ENCODE results near the gene PPIL1.

DNA sequence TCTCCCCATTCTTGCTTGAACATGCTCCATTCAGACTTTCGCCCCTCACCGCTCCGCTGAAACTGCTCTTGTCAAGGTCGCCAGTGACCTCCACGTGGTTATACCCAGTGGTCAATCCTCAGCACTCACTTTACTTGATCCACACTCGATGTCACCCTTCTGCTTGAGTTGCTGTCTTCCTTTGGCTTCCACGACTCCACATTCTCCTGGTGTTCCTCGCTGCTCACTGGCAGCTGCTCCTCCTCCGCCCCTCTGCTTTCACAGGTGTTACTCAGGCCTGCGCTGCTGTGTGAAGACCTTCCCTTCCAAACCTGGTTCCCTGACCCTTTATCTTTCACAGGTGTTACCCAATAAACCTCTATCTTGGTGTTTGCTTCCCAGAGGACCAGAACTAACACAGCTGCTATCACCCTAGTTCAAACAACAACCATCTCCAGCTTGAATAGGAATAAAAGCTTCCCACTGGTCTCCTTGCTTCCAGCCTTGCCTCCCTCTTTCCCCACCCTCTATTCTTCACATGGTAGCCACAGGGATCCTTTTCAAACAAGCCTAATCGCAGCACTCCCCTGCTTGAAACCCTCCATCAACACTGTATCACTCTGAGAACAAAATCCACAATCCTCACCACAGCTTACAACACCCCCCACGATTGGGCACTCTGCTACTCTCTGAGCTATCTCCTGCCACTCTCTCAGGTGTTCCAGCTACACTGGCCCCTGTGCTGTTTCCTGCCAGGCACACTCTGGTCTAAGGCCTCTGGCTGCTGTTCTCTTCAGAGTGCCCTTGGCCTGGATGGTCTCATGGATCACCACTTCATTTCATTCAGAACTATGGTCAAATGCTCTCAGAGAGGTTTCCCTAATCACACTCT, 10.7 kb downstream of the PPIL1 start:
- no peak for TF ChIP-seq CREM (CRISPR knock-in tag; IDR thresholded peaks at IDR 0.05)
- TF ChIP-seq ESRRA (CRISPR knock-in tag; IDR thresholded peaks at IDR 0.05; ENCODE audit: borderline replicate concordance), result no peak
- TF ChIP-seq, protein P1, sequence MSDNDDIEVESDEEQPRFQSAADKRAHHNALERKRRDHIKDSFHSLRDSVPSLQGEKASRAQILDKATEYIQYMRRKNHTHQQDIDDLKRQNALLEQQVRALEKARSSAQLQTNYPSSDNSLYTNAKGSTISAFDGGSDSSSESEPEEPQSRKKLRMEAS (CRISPR knock-in tag; IDR thresholded peaks at IDR 0.05), result no peak
- TF ChIP-seq, protein P2, sequence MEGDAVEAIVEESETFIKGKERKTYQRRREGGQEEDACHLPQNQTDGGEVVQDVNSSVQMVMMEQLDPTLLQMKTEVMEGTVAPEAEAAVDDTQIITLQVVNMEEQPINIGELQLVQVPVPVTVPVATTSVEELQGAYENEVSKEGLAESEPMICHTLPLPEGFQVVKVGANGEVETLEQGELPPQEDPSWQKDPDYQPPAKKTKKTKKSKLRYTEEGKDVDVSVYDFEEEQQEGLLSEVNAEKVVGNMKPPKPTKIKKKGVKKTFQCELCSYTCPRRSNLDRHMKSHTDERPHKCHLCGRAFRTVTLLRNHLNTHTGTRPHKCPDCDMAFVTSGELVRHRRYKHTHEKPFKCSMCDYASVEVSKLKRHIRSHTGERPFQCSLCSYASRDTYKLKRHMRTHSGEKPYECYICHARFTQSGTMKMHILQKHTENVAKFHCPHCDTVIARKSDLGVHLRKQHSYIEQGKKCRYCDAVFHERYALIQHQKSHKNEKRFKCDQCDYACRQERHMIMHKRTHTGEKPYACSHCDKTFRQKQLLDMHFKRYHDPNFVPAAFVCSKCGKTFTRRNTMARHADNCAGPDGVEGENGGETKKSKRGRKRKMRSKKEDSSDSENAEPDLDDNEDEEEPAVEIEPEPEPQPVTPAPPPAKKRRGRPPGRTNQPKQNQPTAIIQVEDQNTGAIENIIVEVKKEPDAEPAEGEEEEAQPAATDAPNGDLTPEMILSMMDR (IDR thresholded peaks at IDR 0.05), result no peak
- TF ChIP-seq, protein P3, sequence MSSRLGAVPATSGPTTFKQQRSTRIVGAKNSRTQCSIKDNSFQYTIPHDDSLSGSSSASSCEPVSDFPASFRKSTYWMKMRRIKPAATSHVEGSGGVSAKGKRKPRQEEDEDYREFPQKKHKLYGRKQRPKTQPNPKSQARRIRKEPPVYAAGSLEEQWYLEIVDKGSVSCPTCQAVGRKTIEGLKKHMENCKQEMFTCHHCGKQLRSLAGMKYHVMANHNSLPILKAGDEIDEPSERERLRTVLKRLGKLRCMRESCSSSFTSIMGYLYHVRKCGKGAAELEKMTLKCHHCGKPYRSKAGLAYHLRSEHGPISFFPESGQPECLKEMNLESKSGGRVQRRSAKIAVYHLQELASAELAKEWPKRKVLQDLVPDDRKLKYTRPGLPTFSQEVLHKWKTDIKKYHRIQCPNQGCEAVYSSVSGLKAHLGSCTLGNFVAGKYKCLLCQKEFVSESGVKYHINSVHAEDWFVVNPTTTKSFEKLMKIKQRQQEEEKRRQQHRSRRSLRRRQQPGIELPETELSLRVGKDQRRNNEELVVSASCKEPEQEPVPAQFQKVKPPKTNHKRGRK (CRISPR knock-in tag; IDR thresholded peaks at IDR 0.05; ENCODE audit: borderline replicate concordance), result no peak
- no peak for TF ChIP-seq NFYB (CRISPR knock-in tag; conservative IDR thresholded peaks at IDR 0.05; ENCODE audit: low read depth)
- no peak for TF ChIP-seq CREB1 (CRISPR knock-in tag; IDR thresholded peaks at IDR 0.05)
- TF ChIP-seq ATF1 (CRISPR knock-in tag; IDR thresholded peaks at IDR 0.05), result no peak
- no peak for TF ChIP-seq KAT7 (CRISPR knock-in tag; IDR thresholded peaks at IDR 0.05; ENCODE audit: borderline replicate concordance)
- TF ChIP-seq, protein P4, sequence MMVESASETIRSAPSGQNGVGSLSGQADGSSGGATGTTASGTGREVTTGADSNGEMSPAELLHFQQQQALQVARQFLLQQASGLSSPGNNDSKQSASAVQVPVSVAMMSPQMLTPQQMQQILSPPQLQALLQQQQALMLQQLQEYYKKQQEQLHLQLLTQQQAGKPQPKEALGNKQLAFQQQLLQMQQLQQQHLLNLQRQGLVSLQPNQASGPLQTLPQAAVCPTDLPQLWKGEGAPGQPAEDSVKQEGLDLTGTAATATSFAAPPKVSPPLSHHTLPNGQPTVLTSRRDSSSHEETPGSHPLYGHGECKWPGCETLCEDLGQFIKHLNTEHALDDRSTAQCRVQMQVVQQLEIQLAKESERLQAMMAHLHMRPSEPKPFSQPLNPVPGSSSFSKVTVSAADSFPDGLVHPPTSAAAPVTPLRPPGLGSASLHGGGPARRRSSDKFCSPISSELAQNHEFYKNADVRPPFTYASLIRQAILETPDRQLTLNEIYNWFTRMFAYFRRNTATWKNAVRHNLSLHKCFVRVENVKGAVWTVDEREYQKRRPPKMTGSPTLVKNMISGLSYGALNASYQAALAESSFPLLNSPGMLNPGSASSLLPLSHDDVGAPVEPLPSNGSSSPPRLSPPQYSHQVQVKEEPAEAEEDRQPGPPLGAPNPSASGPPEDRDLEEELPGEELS (CRISPR knock-in tag; IDR thresholded peaks at IDR 0.05), result no peak
- TF ChIP-seq, protein P5, sequence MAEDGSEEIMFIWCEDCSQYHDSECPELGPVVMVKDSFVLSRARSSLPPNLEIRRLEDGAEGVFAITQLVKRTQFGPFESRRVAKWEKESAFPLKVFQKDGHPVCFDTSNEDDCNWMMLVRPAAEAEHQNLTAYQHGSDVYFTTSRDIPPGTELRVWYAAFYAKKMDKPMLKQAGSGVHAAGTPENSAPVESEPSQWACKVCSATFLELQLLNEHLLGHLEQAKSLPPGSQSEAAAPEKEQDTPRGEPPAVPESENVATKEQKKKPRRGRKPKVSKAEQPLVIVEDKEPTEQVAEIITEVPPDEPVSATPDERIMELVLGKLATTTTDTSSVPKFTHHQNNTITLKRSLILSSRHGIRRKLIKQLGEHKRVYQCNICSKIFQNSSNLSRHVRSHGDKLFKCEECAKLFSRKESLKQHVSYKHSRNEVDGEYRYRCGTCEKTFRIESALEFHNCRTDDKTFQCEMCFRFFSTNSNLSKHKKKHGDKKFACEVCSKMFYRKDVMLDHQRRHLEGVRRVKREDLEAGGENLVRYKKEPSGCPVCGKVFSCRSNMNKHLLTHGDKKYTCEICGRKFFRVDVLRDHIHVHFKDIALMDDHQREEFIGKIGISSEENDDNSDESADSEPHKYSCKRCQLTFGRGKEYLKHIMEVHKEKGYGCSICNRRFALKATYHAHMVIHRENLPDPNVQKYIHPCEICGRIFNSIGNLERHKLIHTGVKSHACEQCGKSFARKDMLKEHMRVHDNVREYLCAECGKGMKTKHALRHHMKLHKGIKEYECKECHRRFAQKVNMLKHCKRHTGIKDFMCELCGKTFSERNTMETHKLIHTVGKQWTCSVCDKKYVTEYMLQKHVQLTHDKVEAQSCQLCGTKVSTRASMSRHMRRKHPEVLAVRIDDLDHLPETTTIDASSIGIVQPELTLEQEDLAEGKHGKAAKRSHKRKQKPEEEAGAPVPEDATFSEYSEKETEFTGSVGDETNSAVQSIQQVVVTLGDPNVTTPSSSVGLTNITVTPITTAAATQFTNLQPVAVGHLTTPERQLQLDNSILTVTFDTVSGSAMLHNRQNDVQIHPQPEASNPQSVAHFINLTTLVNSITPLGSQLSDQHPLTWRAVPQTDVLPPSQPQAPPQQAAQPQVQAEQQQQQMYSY (CRISPR knock-in tag; IDR thresholded peaks at IDR 0.05), result no peak
- no peak for TF ChIP-seq GRHL2 (CRISPR knock-in tag; IDR thresholded peaks at IDR 0.05; ENCODE audit: insufficient replicate concordance, severe bottlenecking)
- TF ChIP-seq TEAD4 (CRISPR knock-in tag; IDR thresholded peaks at IDR 0.05), result no peak
- TF ChIP-seq NR1H2 (CRISPR knock-in tag; IDR thresholded peaks at IDR 0.05), result no peak
